Middle frontal gyrus (tissue), 1 donor: Measurements from ENCODE around the gene NAP1L4.
A peak's percentile ranks its signal among the peaks of the same experiment; 100 is the strongest.
"Not testable (repeated sequence)": the region's sequence is repeated elsewhere in the genome, so short reads cannot be mapped to it uniquely, and the experiment has no call there.

Experiments used
- DNase-seq: peaks from one replicate; pipeline ENCODE4 v3.0.0-alpha.2; 2015; ENCODE audit warnings: low spot score; ENCODE audit errors: extremely low spot score

NAP1L4 gene

GRCh38 chr11:2960139-2960538 lies 32.0 kb downstream of the NAP1L4 start:
- no peak for DNase-seq

- no peak for DNase-seq
These were observed 33.9 kb downstream of the NAP1L4 start for GRCh38 chr11:2958251-2958650.

DNA sequence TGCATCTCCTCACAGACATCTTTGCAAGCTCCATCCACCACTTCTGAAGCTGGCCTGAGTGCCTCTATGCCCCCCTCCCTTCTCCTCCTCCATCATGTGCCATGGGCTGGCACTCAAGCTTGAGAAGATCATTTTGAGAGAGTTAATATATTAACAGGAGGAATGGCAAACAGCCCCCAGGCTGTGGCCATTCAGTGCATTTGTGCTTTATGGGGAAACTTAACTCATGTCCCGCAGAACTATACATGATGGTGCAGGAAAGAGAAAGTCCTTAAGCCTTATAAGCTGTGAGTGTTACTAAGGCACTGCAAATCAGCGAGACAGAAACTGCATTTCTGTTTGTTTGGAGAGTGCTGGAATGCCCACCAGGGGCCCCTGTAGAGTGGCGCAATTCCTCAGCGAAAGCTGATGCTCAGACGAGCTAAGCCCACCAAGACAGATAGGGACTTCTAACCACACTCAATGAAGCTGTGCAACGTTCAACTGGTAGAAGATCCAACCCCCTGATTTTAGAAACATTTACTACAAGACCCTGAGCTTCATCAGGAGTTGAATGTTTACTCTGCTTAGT lies 36.1 kb downstream of the NAP1L4 start:
- DNase-seq, result no peak

DNA sequence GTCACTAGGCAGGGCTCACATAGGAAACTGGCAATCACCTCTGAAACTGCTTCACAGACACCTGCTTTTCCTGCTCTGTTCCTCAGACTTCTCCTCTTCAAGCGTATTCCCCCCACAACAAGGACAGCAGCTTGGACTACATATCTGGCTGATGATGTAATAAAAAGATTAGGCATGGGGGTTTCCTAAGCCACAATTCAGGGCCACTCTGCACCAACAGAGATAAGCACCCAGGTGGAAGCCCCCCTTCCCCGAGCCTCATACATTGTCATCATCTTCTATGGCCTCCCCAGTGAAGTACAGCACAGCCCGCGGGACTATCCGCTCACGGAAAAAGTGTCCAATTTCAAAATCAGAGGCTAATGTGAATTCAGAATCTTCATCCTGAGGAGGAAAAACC lies 37.9 kb downstream of the NAP1L4 start:
- no peak for DNase-seq

DNA sequence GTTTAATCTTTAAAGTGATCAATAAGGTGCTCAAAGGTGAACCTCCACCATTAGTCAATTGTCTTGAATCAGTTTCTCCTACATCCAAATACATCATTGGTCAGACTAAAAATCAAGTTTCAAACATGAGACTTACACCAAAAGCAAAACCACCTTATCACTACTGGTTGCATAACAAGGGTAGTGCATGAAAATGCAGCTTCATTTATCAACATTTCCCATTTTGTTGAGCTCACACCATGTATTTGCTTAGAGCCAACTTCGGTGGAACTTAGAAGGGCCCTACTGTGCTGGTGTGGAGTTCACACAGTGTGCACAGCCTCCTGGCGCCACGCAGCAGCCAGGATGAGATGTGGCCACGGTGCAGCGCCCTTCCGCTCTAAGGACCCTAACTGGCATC lies 39.8 kb downstream of the NAP1L4 start:
- no peak for DNase-seq

- DNase-seq, result no peak
These were observed 40.7 kb downstream of the NAP1L4 start for GRCh38 chr11:2951231-2952110.

GRCh38 chr11:2950825-2951224 lies 41.3 kb downstream of the NAP1L4 start:
- no peak for DNase-seq

DNA sequence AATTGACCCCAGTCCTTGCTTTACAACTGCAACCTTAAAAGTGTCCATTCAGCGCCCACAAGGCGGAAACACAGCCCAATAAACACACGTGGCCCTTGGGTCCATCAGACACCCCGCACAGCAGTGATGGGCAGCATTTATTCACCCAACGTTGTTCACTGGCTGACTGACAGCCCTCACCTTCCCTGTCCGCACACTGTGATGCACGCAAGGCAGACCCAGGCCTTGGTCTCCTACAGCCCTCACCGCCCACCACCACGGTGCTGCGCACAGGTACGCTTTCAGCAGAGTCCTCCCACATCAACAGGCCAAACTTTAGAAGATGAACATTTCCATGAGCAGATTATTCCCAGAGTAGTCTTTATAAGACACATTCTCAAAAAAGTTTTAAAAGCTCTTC lies 42.2 kb downstream of the NAP1L4 start:
- no peak for DNase-seq

DNA sequence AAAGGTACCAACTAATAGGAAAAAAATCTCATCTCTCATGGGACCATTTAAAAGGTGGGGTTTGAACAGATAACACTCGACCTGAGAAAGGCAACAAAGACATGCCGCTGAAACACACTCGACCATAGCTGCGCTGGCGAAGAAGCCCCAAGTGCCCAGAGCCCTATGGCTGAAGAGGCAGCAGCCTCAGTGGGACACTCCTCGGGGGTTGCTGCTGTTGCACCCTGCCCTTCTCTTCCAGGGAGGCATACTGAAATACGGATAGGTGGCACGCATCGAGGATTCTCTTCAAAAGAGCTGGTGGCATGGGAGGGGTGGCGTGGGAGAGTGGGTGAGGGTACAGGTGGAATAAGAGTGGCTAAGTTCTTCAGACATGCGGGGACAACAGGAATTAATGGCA lies 44.4 kb downstream of the NAP1L4 start:
- DNase-seq, result no peak

DNA sequence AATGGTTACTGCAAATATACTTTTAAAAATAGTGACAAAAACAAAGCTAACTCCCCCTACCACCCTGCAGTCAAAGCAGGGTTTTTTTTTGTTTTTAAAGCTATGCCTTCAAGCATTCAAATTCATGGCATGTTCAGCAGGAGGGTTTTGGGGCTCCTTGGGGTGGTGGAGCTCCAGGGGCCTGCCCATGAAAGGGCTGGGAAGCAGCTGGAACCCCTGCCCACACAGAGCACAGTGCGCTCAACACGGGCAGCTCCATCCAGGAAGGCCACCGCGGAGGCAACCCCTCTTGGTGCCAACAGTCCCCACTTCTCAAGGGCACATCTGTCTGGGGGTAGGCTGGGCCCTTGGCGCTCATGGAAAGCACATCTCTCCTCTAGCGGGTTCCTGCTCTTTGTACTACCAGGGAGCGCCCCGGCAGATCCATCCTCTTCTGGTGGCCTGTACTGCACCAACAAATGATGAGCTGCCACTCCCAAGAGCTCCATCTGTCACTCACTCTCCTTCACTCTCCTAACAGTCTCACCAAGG lies 46.3 kb downstream of the NAP1L4 start:
- DNase-seq, result no peak

DNA sequence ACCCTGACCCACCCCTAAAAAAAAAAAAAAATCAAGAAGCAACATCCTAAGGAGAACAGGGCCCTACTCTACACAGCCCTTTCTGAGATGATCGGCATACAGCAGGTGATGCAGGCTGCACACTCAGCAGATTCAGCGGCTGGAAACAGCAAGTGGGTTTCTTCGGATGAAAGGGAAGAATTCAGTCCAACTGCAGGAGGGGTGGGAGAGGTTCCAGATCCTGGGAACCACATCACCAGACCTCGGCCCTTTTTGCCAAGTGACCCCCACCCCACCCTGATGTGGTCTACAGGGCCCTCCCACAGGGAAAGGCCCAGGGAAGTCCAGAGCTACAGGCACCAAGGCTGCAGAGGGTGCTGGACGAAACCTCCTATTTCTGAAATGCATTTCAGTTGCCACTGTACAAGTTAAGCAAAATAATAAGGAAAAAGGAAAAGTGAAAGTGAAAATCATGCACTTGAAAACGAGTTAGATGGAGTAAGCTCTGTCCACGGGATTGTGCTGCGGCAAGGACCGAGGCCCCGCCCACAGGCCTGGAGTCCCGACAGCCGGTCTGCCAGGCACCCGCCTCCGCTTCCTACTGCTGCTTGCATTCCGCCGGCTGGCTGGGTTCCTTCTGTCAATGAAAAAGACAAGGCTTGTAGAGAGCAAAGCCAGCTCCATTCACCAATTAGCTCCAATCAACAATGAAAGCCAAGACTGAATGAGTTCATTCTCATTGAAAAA lies 46.9 kb downstream of the NAP1L4 start:
- peak; percentile 88 for DNase-seq

DNA sequence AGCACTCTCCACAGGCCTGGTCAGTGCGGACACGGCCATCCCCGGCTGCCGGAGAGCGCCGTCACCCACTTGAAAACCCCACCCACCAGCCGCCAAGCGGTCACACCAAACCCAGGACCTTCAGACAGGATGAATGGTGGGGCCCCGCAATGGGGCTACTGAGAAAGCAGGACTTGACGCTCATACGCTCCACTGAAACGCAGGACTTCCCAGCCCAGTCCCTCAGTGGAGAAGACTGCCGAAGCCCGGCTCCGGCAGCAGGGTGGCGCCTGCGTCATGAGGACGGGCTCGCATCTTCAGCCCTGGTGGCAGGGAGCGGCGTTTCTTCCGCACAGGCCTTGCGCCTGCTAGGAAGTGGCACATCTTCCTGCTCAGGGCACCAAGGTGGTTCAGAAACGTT lies 47.6 kb downstream of the NAP1L4 start:
- DNase-seq, result no peak

DNA sequence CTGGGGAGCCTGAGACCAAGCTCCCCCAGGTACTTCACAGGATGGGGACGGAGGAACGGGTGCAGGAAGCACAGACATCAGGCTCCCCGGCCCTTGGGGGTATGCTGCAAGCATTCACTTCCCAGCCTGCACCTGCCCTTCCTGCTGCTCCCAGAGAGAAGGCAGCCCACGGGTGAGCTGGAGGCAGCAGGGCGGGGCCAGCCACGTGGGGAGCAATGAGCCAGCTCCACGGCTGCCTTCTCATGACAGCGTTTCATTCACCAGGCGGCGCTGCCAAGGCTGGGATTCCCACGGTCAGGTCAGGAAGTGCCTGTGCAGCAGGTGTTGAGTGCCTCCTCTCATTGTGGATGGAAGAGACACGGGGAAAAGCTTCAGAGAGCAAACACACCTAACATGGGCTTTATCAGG lies 48.4 kb downstream of the NAP1L4 start:
- no peak for DNase-seq

DNA sequence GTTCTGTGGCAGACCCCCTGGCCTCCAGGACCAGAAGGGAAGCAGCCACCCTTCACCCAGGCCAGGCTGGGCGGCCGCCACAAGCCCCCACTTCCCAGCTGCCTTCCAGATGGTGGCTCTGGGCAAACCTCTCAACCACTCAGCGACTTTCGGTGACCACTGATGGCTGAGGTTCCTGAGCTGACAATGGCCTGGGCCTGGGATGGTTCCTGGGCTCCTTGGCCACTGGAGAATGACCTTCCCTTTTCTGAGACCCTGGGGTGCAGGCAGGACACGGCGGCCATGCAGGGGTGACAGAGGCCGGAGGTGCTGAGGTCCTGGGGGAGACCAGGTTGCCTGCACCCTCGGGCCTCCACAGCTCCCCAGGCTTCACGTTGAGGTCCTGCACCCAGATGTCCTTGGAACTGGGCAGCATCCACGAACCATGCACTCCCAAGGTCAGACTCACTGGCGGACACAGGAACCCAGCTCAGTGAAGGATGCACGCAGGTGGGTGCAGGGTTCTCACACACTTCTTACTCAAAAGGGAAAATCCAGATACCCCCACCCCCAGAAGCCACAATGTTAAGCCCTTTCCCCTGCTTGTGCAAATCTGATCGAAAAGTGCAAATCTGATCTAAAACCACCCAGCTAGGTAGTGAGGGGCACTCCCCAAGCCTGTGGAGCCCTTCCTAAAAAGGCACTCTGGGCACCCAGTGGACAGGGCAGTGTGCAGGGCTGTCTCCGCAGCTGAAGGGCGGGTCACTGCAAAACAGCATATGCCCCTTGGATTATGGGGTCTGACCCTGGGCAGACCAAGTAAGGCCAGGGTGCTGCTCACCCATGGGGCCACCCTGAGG lies 49.0 kb downstream of the NAP1L4 start:
- no peak for DNase-seq

DNA sequence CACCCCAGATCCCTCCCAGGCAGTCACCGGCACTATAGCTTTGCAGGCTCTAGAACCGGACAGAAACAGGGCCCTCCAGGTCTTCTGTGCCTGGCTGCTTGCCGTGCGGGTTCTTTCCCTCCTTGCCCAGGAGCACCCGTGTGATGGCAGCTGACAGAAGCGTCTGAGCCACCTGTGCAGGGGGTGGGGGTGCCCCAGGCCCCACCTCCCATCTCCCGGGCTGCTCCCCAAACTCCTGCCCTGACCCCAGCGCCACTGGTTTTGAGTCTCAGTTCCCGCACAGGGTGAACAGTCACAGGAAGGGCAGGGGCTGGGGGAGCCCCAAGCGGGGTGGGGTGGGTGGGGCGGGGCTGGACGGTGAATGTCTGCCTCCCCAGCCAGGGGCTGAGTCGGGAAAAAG lies 49.7 kb downstream of the NAP1L4 start:
- DNase-seq, result no peak

DNA sequence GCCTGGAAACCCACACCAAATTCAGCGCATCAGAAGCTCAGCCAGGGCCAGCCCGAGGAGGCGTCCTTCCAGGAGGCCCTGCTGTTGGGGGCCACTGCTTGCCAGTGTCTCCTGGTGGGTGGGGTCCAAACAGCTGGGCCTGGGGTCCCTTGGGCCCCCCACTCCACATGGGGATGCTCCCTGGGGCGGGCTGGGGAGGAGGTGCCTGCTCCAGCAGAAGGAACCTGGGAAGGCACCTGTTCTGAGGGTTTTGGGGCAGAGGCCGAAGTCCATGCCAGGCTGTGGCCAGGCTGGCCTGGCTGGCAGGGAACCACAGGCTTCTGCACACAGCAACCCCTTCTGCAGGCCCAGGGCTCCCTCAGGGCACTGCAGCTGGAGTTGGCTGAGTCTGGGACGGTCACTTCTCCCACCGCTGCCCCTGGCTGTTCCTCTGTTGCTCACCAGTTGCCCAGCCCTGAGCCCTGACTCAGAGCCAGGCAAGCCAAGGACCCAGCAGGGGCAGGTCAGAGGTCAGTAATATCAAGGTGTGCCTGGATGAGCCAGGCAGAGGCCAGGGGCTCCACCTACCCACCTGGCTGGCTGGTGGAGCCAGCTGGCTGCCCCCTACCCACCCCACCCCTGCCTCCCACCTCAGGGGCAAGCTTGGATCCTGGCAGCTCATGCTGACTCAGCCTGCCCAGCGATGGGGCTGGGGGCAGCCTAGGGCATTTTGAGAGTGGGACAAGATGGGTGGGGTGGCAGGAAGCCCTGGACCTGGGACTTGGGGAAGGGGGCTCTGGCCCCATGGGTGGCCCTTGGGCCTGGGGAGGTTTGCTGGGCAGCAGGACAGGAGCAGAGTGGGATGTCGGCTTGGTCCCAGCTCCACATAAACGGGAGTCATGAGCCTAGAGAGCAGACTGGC lies 51.0 kb downstream of the NAP1L4 start:
- DNase-seq, result no peak

DNA sequence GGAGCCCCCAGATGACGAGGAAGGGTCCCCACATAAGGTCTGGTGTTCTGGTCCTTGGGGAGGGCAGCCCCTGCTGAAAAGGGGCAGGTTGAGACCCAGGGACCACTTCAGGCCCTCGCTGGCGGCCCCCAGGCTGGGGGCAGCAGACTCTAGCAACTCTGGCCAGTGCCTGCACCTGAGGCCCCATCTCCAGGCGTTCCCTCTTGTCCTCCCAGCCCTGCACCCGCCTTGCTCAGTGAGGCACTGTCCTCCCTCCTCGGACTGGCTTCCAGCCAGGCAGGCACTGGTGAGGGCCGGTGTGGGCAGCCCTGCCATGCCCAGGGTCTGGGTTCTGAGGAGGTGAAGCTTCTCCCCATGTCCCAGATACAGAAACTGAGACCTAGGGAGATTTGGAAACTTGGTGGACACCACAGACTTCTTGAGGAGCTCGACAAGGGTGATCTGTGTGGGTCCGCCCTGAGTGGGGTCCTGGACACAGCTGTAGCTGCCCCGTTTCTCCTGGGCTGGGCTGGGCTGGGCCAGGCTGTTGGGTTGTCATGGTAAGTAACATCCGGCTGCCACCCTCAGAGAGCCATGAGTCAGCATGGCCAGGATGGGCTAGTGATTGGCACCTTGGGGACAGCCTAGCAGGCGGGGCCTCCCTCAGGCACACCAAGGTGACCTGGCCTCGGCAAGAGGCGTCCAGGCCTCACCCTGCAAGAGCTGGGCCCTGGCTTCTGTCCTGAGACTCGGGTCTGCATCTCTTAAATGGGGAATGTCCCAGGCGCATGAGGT lies 51.8 kb downstream of the NAP1L4 start:
- DNase-seq, result no peak

DNA sequence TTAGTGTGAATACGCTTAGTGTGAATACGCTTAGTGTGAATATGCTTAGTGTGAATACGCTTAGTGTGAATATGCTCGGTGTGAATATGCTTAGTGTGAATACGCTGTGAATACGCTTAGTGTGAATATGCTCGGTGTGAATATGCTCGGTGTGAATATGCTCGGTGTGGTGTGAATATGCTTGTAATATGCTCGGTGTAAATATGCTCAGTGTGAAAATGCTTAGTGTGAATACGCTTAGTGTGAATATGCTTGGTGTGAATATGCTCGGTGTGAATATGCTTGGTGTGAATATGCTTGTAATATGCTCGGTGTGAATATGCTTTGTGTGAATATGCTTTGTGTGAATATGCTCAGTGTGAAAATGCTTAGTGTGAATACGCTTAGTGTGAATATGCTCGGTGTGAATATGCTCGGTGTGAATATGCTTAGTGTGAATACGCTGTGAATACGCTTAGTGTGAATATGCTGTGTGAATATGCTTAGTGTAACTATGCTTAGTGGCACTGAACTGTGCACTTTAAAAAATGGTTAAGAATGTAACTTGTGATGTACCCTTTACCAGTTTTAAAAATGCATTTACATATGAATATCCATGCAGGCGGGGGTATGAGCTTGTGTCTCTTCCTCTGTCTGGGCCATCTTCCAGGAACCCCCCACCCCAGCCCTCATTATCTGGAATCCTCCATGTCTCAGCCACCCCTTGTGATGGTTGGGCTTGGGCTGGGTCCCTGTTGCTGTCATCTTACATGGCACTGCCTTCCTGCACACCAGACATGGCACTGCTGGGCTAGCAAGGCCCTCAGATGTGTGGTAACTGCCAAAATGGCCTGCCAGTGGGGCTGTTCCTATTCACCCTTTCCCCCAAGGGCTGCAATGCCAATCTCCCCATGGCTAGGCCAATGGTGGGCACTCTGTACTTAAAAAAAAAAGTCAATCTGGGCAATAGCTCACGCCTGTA lies 53.4 kb downstream of the NAP1L4 start:
- DNase-seq, result not testable (repeated sequence)
